ENCODE results near the gene GTF3C4.
"Not testable (repeated sequence)": the region's sequence is repeated elsewhere in the genome, so short reads cannot be mapped to it uniquely, and the experiment has no call there.

The GTF3C4 gene

DNA sequence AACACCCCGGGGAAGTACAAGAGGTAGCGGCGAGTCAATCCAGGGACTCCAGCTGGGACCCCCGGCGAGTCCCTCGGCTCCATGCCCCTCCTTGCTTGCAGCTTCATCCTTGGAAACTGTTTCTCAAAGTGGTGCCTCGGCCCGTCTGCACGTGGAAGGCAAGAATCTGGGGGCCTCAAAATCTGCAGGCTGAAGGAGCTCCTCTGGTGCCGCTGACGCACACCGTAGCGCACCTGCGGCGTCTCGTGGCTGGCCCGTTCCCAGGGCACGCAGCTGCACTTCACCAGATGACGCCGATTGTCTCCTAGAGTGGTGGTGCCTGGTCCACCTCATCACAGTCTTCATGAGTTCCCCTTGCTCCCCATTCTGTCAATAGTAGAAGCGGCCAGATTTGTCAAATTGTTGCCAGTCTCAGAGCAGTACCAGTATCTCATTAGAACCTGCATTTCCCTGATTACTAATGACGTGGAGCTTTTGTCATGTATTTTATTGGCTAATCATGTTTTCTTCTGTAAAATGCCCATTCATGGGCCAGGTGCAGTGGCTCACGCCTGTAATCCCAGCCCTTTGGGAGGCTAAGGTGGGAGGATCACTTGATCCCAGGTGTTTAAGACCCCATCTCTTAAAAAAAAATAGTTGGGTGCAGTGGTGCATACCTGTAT, 38.6 kb downstream of the GTF3C4 start:
- no peaks in the 10 kb centered on the region for H4K20me1 ChIP-seq (ENCODE audit: control insufficient read depth, insufficient read depth, low read depth, low read length)
- H3F3A ChIP-seq (ENCODE audit: control insufficient read depth, insufficient read depth): no peaks in the 10 kb centered on the region
- H3K79me2 ChIP-seq (ENCODE audit: control insufficient read depth, low read length): no peaks in the 10 kb centered on the region
- no peaks in the 10 kb centered on the region for H3K4me1 ChIP-seq (ENCODE audit: control insufficient read depth, low read length)
- TF ChIP-seq, protein P1, sequence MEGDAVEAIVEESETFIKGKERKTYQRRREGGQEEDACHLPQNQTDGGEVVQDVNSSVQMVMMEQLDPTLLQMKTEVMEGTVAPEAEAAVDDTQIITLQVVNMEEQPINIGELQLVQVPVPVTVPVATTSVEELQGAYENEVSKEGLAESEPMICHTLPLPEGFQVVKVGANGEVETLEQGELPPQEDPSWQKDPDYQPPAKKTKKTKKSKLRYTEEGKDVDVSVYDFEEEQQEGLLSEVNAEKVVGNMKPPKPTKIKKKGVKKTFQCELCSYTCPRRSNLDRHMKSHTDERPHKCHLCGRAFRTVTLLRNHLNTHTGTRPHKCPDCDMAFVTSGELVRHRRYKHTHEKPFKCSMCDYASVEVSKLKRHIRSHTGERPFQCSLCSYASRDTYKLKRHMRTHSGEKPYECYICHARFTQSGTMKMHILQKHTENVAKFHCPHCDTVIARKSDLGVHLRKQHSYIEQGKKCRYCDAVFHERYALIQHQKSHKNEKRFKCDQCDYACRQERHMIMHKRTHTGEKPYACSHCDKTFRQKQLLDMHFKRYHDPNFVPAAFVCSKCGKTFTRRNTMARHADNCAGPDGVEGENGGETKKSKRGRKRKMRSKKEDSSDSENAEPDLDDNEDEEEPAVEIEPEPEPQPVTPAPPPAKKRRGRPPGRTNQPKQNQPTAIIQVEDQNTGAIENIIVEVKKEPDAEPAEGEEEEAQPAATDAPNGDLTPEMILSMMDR (IDR thresholded peaks at IDR 0.05; ENCODE audit: low read depth, low read length, poor library complexity, severe bottlenecking): no peak
- no peak for TF ChIP-seq EZH2phosphoT487 (IDR thresholded peaks at IDR 0.05; ENCODE audit: borderline replicate concordance, low read length)
- H3K27me3 ChIP-seq (ENCODE audit: control insufficient read depth, low read length): peaks cover 6% of the 10 kb centered on the region; the same call in 1 of the 2 replicates
- H3K4me3 ChIP-seq (ENCODE audit: low read length): no peak overlapping the region
- no peaks in the 10 kb centered on the region for H3K9me3 ChIP-seq (ENCODE audit: control insufficient read depth, insufficient read depth, low read length)
- H3K9me2 ChIP-seq (replicated peaks; ENCODE audit: control insufficient read depth, low read length): no peaks in the 10 kb centered on the region
- H3K4me2 ChIP-seq (ENCODE audit: low read length): no peak overlapping the region
- H3K36me3 ChIP-seq (ENCODE audit: control insufficient read depth, low read length): no peaks in the 10 kb centered on the region
- no peak overlapping the region for H3K27ac ChIP-seq (ENCODE audit: low read depth, low read length)

DNA sequence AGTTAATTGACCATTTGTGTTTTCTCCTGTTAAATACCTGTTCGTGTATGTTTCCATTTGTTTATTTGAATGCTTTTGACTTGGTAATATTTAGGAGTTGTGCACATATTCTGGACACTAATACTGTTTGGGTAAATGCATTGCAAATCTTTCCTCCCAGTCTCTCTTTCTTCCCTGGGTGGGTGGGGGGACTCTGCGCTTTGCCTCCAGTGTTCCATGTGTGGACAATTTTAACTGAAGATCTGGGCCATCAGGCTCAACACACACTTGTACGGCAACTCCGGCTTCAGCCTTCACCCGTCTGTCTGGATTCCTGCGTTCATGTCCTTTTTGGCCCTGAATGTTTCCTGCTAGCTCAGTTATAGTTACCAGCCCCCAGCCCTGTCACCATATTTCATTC, 40.1 kb downstream of the GTF3C4 start:
- H3K27me3 ChIP-seq (ENCODE audit: control insufficient read depth, low read length): peaks cover 6% of the 10 kb centered on the region; the same call in 1 of the 2 replicates
- no peaks in the 10 kb centered on the region for H4K20me1 ChIP-seq (ENCODE audit: control insufficient read depth, insufficient read depth, low read depth, low read length)
- no peak for TF ChIP-seq EZH2phosphoT487 (IDR thresholded peaks at IDR 0.05; ENCODE audit: borderline replicate concordance, low read length)
- TF ChIP-seq, protein P1 (IDR thresholded peaks at IDR 0.05; ENCODE audit: low read depth, low read length, poor library complexity, severe bottlenecking): no peak
- no peak overlapping the region for H3K4me3 ChIP-seq (ENCODE audit: low read length)
- no peak overlapping the region for H3K4me2 ChIP-seq (ENCODE audit: low read length)
- no peaks in the 10 kb centered on the region for H3K9me2 ChIP-seq (replicated peaks; ENCODE audit: control insufficient read depth, low read length)
- H3K79me2 ChIP-seq (ENCODE audit: control insufficient read depth, low read length): no peaks in the 10 kb centered on the region
- no peaks in the 10 kb centered on the region for H3K9me3 ChIP-seq (ENCODE audit: control insufficient read depth, insufficient read depth, low read length)
- no peaks in the 10 kb centered on the region for H3F3A ChIP-seq (ENCODE audit: control insufficient read depth, insufficient read depth)
- H3K36me3 ChIP-seq (ENCODE audit: control insufficient read depth, low read length): no peaks in the 10 kb centered on the region
- no peaks in the 10 kb centered on the region for H3K4me1 ChIP-seq (ENCODE audit: control insufficient read depth, low read length)
- H3K27ac ChIP-seq (ENCODE audit: low read depth, low read length): no peak overlapping the region

DNA sequence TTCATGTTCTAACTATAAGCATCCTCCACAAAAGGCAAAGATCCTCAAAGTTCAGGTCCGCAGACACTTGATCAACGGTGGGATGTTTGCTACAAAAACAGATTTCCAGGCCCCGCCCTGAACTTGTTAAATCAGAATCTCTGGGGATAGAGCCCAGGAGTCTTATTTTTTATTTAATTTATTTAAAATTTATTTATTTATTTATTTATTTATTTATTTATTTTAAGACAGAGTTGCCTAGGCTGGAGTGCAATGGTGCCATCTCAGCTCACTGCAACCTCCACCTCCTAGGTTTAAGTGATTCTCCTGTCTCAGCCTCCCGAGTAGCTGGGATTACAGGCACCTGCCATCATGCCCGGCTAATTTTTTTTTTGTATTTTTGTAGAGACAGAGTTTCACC, 40.9 kb downstream of the GTF3C4 start:
- H3K4me1 ChIP-seq (ENCODE audit: control insufficient read depth, low read length); H4K20me1 ChIP-seq (ENCODE audit: control insufficient read depth, insufficient read depth, low read depth, low read length); H3K4me3 ChIP-seq (ENCODE audit: low read length); H3K9me3 ChIP-seq (ENCODE audit: control insufficient read depth, insufficient read depth, low read length); H3K27ac ChIP-seq (ENCODE audit: low read depth, low read length); H3K27me3 ChIP-seq (ENCODE audit: control insufficient read depth, low read length); H3K4me2 ChIP-seq (ENCODE audit: low read length); H3K9me2 ChIP-seq (replicated peaks; ENCODE audit: control insufficient read depth, low read length); H3F3A ChIP-seq (ENCODE audit: control insufficient read depth, insufficient read depth); H3K79me2 ChIP-seq (ENCODE audit: control insufficient read depth, low read length); H3K36me3 ChIP-seq (ENCODE audit: control insufficient read depth, low read length): not testable (repeated sequence)

DNA sequence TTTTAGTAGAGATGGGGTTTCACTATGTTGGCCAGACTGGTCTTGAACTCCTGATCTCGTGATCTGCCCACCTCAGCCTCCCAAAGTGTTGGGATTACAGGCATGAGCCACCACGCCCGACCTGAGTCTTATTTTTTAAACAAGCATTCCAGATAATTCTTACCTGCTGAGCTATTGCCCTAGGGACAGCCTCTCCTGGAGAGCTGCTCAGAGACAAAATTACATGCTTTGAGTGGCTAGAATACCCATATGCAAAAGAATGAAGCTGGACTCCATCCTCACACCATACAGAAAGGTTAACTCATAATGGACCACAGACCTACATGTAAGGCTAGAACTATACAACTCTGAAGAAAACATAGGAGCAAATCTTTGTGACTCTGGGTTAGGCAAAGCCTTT, 41.6 kb downstream of the GTF3C4 start:
- no peak overlapping the region for H3K4me3 ChIP-seq (ENCODE audit: low read length)
- H3K27me3 ChIP-seq (ENCODE audit: control insufficient read depth, low read length): peaks cover 6% of the 10 kb centered on the region; the same call in 1 of the 2 replicates
- no peaks in the 10 kb centered on the region for H3F3A ChIP-seq (ENCODE audit: control insufficient read depth, insufficient read depth)
- H3K79me2 ChIP-seq (ENCODE audit: control insufficient read depth, low read length): no peaks in the 10 kb centered on the region
- no peaks in the 10 kb centered on the region for H4K20me1 ChIP-seq (ENCODE audit: control insufficient read depth, insufficient read depth, low read depth, low read length)
- no peak overlapping the region for H3K4me2 ChIP-seq (ENCODE audit: low read length)
- H3K27ac ChIP-seq (ENCODE audit: low read depth, low read length): no peak overlapping the region
- no peaks in the 10 kb centered on the region for H3K4me1 ChIP-seq (ENCODE audit: control insufficient read depth, low read length)
- H3K9me3 ChIP-seq (ENCODE audit: control insufficient read depth, insufficient read depth, low read length): no peaks in the 10 kb centered on the region
- no peak for TF ChIP-seq EZH2phosphoT487 (IDR thresholded peaks at IDR 0.05; ENCODE audit: borderline replicate concordance, low read length)
- TF ChIP-seq, protein P1 (IDR thresholded peaks at IDR 0.05; ENCODE audit: low read depth, low read length, poor library complexity, severe bottlenecking): no peak
- no peaks in the 10 kb centered on the region for H3K36me3 ChIP-seq (ENCODE audit: control insufficient read depth, low read length)
- H3K9me2 ChIP-seq (replicated peaks; ENCODE audit: control insufficient read depth, low read length): no peaks in the 10 kb centered on the region
